H9 (cell line): ENCODE results near the gene GRID1. TPM values are rescaled to one million over a fixed set of nuclear protein-coding genes. Genes with fewer than 3 reads are reported as not detected.

Experiments used
- DNase-seq: peaks from one replicate; pipeline ENCODE4 v3.0.0-alpha.2; 2017
- H2AFZ ChIP-seq: one replicate; pipeline ENCODE4 v1.6.1; 2013; ENCODE audit warnings: mild to moderate bottlenecking, low read length, control low read depth, moderate library complexity
- H2AK5ac ChIP-seq: 2 replicates; pipeline ENCODE4 v1.6.1; 2013; ENCODE audit warnings: low read length, control low read depth, mixed read lengths; ENCODE audit not compliant: insufficient read length
- H2BK120ac ChIP-seq: one replicate; pipeline ENCODE4 v1.6.1; 2013; ENCODE audit warnings: low read depth, mild to moderate bottlenecking, low read length, control low read depth, inconsistent platforms; ENCODE audit not compliant: poor library complexity, severe bottlenecking
- H2BK12ac ChIP-seq: 2 replicates; pipeline ENCODE4 v1.6.1; 2013; ENCODE audit warnings: low read length, control low read depth, mixed read lengths, low read depth; ENCODE audit not compliant: insufficient read length
- H2BK15ac ChIP-seq: 2 replicates; pipeline ENCODE4 v1.6.1; 2013; ENCODE audit warnings: low read depth, low read length, control low read depth
- H2BK20ac ChIP-seq: one replicate; pipeline ENCODE4 v1.6.1; 2013; ENCODE audit warnings: low read depth, mild to moderate bottlenecking, low read length, control low read depth, inconsistent platforms; ENCODE audit not compliant: poor library complexity, severe bottlenecking
- H2BK5ac ChIP-seq: 2 replicates; pipeline ENCODE4 v1.6.1; 2013; ENCODE audit warnings: low read length, control low read depth, mixed read lengths; ENCODE audit not compliant: insufficient read length
- H3K14ac ChIP-seq: 2 replicates; pipeline ENCODE4 v1.6.1; 2013; ENCODE audit warnings: low read length, control low read depth; ENCODE audit not compliant: insufficient read depth
- H3K18ac ChIP-seq: 2 replicates; pipeline ENCODE4 v1.6.1; 2013; ENCODE audit warnings: low read depth, mild to moderate bottlenecking, mixed read lengths, low read length, control low read depth; ENCODE audit not compliant: insufficient read length
- H3K23ac ChIP-seq: 2 replicates; pipeline ENCODE4 v1.6.1; 2013; ENCODE audit warnings: low read length, control low read depth, mixed read lengths, low read depth; ENCODE audit not compliant: insufficient read length
- H3K23me2 ChIP-seq: 2 replicates; pipeline ENCODE4 v1.6.1; 2013; ENCODE audit warnings: low read depth, mild to moderate bottlenecking, mixed read lengths, low read length, control low read depth; ENCODE audit not compliant: insufficient read length, poor library complexity, severe bottlenecking
- H3K27ac ChIP-seq: 2 replicates; pipeline ENCODE4 v1.5.1; 2013; ENCODE audit warnings: low read length, control low read depth, mixed read lengths, low read depth; ENCODE audit not compliant: insufficient read length
- H3K27me3 ChIP-seq: 2 replicates; pipeline ENCODE4 v1.6.1; 2013; ENCODE audit warnings: low read length, control low read depth, inconsistent platforms; ENCODE audit not compliant: insufficient read depth
- H3K4ac ChIP-seq: 2 replicates; pipeline ENCODE4 v1.6.1; 2013; ENCODE audit warnings: low read depth, mild to moderate bottlenecking, control low read depth, inconsistent platforms, low read length, moderate library complexity
- H3K4me1 ChIP-seq: 2 replicates; pipeline ENCODE4 v1.6.1; 2013; ENCODE audit warnings: low read length, control low read depth, inconsistent platforms; ENCODE audit not compliant: insufficient read depth
- H3K4me2 ChIP-seq: 2 replicates; pipeline ENCODE4 v1.6.1; 2013; ENCODE audit warnings: low read length, control low read depth, mixed read lengths; ENCODE audit not compliant: insufficient read length, insufficient read depth
- H3K56ac ChIP-seq: 2 replicates; pipeline ENCODE4 v1.6.1; 2013; ENCODE audit warnings: low read depth, mild to moderate bottlenecking, mixed read lengths, low read length, control low read depth; ENCODE audit not compliant: insufficient read length
- H3K79me1 ChIP-seq: 2 replicates; pipeline ENCODE4 v1.6.1; 2013; ENCODE audit warnings: low read depth, mild to moderate bottlenecking, moderate library complexity, low read length, control low read depth, inconsistent platforms; ENCODE audit not compliant: insufficient read depth, poor library complexity, severe bottlenecking
- H3K79me2 ChIP-seq: 2 replicates; pipeline ENCODE4 v1.6.1; 2013; ENCODE audit warnings: low read length, control low read depth, inconsistent platforms; ENCODE audit not compliant: insufficient read depth
- H3K9ac ChIP-seq: 2 replicates; pipeline ENCODE4 v1.6.1; 2013; ENCODE audit warnings: low read length, control low read depth, mixed read lengths; ENCODE audit not compliant: insufficient read length; ENCODE audit errors: extremely low read depth
- H3K9me3 ChIP-seq: one replicate; pipeline ENCODE4 v1.6.1; 2013; ENCODE audit warnings: low read depth, low read length, inconsistent platforms; ENCODE audit not compliant: control insufficient read depth
- H3T11ph ChIP-seq: one replicate; pipeline ENCODE4 v1.6.1; 2013; ENCODE audit warnings: mild to moderate bottlenecking, low read length, control low read depth, inconsistent platforms
- H4K20me1 ChIP-seq: one replicate; pipeline ENCODE4 v1.6.1; 2013; ENCODE audit not compliant: control insufficient read depth, insufficient read length, insufficient read depth
- H4K5ac ChIP-seq: 2 replicates; pipeline ENCODE4 v1.6.1; 2013; ENCODE audit warnings: low read depth, mild to moderate bottlenecking, mixed read lengths, low read length, control low read depth; ENCODE audit not compliant: insufficient read length
- H4K8ac ChIP-seq: replicated peaks from 2 replicates; pipeline ENCODE4 v1.6.1; 2013; ENCODE audit warnings: low read length, control low read depth, mixed read lengths, low read depth; ENCODE audit not compliant: insufficient read length
- H4K91ac ChIP-seq: 2 replicates; pipeline ENCODE4 v1.6.1; 2013; ENCODE audit warnings: low read depth, mild to moderate bottlenecking, moderate library complexity, mixed read lengths, low read length, control low read depth; ENCODE audit not compliant: insufficient read length
- H3K27ac Mint-ChIP-seq, 3 experiments: 2 replicates in 2 of 3; 3 replicates in 1 of 3; pipeline ENCODE4 v1.8.0; 2020 to 2021; ENCODE audit warnings: mixed read lengths in 3 of 3, mild to moderate bottlenecking in 1 of 3, moderate library complexity in 1 of 3
- H3K27me3 Mint-ChIP-seq: 2 replicates; pipeline ENCODE4 v1.8.0; 2021; ENCODE audit warnings: low read depth, mild to moderate bottlenecking, moderate library complexity, mixed read lengths
- H3K36me3 Mint-ChIP-seq, 3 experiments: 2 replicates in 2 of 3; 3 replicates in 1 of 3; pipeline ENCODE4 v1.8.0; 2020 to 2021; ENCODE audit warnings: low read depth in 3 of 3, mixed read lengths in 3 of 3; ENCODE audit not compliant: insufficient read depth in 1 of 3
- H3K4me1 Mint-ChIP-seq, 2 experiments: 2 replicates each; pipeline ENCODE4 v1.8.0; 2020; ENCODE audit warnings: mixed read lengths in 2 of 2
- H3K4me3 Mint-ChIP-seq, 2 experiments: 2 replicates in 1 of 2; 3 replicates in 1 of 2; pipeline ENCODE4 v1.8.0; 2020 to 2021; ENCODE audit warnings: mild to moderate bottlenecking in 2 of 2, mixed read lengths in 2 of 2, moderate library complexity in 1 of 2
- H3K9me3 Mint-ChIP-seq, 2 experiments: 2 replicates in 1 of 2; 3 replicates in 1 of 2; pipeline ENCODE4 v1.8.0; 2020; ENCODE audit warnings: mild to moderate bottlenecking in 2 of 2, mixed read lengths in 2 of 2, moderate library complexity in 1 of 2
- WGBS: extraction: QIAGEN DNeasy Blood & Tissue Kit; methylation state at CpG from one replicate; pipeline ENCODE4 v1.1.7; 2013; ENCODE audit warnings: missing lambda C conversion rate, low lambda C conversion rate, mixed read lengths; ENCODE audit not compliant: insufficient read length; ENCODE audit errors: extremely low coverage; 5-methylcytosine and 5-hydroxymethylcytosine counted together
- total RNA-seq: library from RNA; stranded (reverse); gene quantifications from 2 replicates; pipeline ENCODE4 v1.2.1, GENCODE V29; 2021
- TF ChIP-seq, protein P1 (sequence below): fragments of 200-600 bp; sonication (generic); conservative IDR thresholded peaks from 3 replicates; pipeline ENCODE4 v1.8.0; 2021; ENCODE audit warnings: antibody characterized with exemption, mild to moderate bottlenecking

The GRID1 gene
- total RNA-seq, 1 experiment from 2014 or later, result 0.35 TPM

DNA sequence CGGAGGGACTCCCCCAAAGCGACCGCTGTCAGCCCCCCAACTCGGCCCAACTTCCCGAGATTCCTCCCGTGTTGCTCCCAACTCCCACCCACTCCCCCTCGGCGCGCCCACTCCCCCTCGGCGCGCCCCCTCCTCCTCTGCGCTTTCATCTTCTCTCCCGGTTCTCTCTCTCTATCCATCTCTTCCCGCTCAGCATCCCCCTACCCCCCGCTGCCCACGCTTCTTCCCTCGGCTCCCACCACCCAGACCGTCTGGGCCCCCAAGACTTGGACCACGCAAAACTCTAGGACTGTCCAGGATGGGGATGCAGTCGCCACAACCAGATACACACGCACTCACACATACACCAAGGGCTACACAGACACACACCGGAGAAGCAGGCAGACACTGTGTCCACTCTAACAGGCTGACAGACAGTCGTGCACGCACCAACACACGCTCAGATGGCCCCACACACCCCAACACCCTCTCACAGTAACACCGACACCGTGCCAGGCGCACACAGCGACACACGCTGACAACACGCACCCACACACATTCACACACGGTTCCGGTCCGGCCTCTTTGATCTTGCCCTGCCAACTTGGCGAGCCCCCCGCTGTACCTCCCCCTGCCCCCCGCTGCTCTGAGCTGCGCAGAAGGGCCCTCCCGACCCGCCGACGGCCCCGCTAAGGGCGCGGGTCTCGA, 1.1 kb downstream of the GRID1 start:
- H3K27ac Mint-ChIP-seq, result no peak overlapping the region
- Histone ChIP-seq H4K8ac (no peak overlapping the region), H3K4me2 (peak overlapping the region; percentile 13), H2BK120ac (no peak overlapping the region), H4K5ac (no peak overlapping the region), H3K79me2 (no peaks in the 10 kb centered on the region), H3T11ph (no peak overlapping the region), H3K18ac (no peak overlapping the region), H3K27me3 (peaks cover 68% of the 10 kb centered on the region), H3K4ac (no peak overlapping the region), H2BK12ac (no peak overlapping the region), H2BK5ac (no peak overlapping the region), H3K56ac (no peak overlapping the region), H3K79me1 (no peaks in the 10 kb centered on the region), H4K20me1 (peaks cover 5% of the 10 kb centered on the region), H3K9ac (no peak overlapping the region), H2AK5ac (no peak overlapping the region), H3K23me2 (peaks cover 18% of the 10 kb centered on the region), H4K91ac (no peak overlapping the region), H3K4me1 (no peaks in the 10 kb centered on the region), H3K14ac (no peak overlapping the region), H3K27ac (no peak overlapping the region), H2BK20ac (no peak overlapping the region), H3K23ac (no peak overlapping the region), H2BK15ac (no peak overlapping the region), H2AFZ (no peak overlapping the region), H3K9me3 (no peaks in the 10 kb centered on the region)
- TF ChIP-seq, protein P1, sequence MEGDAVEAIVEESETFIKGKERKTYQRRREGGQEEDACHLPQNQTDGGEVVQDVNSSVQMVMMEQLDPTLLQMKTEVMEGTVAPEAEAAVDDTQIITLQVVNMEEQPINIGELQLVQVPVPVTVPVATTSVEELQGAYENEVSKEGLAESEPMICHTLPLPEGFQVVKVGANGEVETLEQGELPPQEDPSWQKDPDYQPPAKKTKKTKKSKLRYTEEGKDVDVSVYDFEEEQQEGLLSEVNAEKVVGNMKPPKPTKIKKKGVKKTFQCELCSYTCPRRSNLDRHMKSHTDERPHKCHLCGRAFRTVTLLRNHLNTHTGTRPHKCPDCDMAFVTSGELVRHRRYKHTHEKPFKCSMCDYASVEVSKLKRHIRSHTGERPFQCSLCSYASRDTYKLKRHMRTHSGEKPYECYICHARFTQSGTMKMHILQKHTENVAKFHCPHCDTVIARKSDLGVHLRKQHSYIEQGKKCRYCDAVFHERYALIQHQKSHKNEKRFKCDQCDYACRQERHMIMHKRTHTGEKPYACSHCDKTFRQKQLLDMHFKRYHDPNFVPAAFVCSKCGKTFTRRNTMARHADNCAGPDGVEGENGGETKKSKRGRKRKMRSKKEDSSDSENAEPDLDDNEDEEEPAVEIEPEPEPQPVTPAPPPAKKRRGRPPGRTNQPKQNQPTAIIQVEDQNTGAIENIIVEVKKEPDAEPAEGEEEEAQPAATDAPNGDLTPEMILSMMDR, result no peak
- DNase-seq, result peak; percentile 36
- H3K4me1 Mint-ChIP-seq, result peaks cover 15 to 30% of the 10 kb centered on the region in 2 experiments
- peak overlapping the region; percentile 52 to 76 for H3K4me3 Mint-ChIP-seq
- H3K27me3 Mint-ChIP-seq, result peaks cover 93% of the 10 kb centered on the region
- no peaks in the 10 kb centered on the region for H3K36me3 Mint-ChIP-seq
- H3K9me3 Mint-ChIP-seq, result peaks cover 0 to 2% of the 10 kb centered on the region in 2 experiments; a peak in 1 of 5 replicates
- WGBS, result no CpG with 5 or more reads among the region's 47 CpGs
